ENCODE measurements around the gene PRSS36.

The PRSS36 gene

GRCh38 chr16:31134091-31134571, 15.7 kb downstream of the PRSS36 start:
- Histone ChIP-seq H3K27ac (replicated peaks) (peak overlapping the region; percentile 34), H3K27me3 (ENCODE audit: insufficient read depth, poor library complexity, severe bottlenecking) (no peaks in the 10 kb centered on the region), H3K4me3 (replicated peaks; ENCODE audit: insufficient read depth, low read length) (no peak overlapping the region)
- no peak for TF ChIP-seq GABPA (IDR thresholded peaks at IDR 0.05; ENCODE audit: low read depth)
- TF ChIP-seq POLR2AphosphoS5 (IDR thresholded peaks at IDR 0.05; ENCODE audit: low read depth): no peak
- TF ChIP-seq CTCF (IDR thresholded peaks at IDR 0.05; ENCODE audit: insufficient read depth, low read length): no peak
- TF ChIP-seq SPI1 (IDR thresholded peaks at IDR 0.05; ENCODE audit: borderline replicate concordance, low read depth): no peak
- no peak for TF ChIP-seq REST (IDR thresholded peaks at IDR 0.05; ENCODE audit: insufficient replicate concordance, low read depth)
- DNase-seq (ENCODE audit: low read depth in 1 of 2, low spot score in 1 of 2): peak; percentile 32 to 61

- Histone ChIP-seq H3K27ac (replicated peaks) (no peak overlapping the region), H3K4me3 (replicated peaks; ENCODE audit: insufficient read depth, low read length) (no peak overlapping the region), H3K27me3 (ENCODE audit: insufficient read depth, poor library complexity, severe bottlenecking) (no peaks in the 10 kb centered on the region)
- DNase-seq (ENCODE audit: low read depth in 1 of 2, low spot score in 1 of 2): no peak
- no peak for TF ChIP-seq POLR2AphosphoS5 (IDR thresholded peaks at IDR 0.05; ENCODE audit: low read depth)
Measured at GRCh38 chr16:31133046-31133501, 16.8 kb downstream of the PRSS36 start.

- Histone ChIP-seq H3K4me3 (replicated peaks; ENCODE audit: insufficient read depth, low read length) (no peak overlapping the region), H3K27me3 (ENCODE audit: insufficient read depth, poor library complexity, severe bottlenecking) (no peaks in the 10 kb centered on the region), H3K27ac (replicated peaks) (no peak overlapping the region)
- DNase-seq (ENCODE audit: low read depth in 1 of 2, low spot score in 1 of 2): no peak
- TF ChIP-seq POLR2AphosphoS5 (IDR thresholded peaks at IDR 0.05; ENCODE audit: low read depth) (0 out of 2 replicates have a peak, but pooled peaks have one; percentile 26), GABPA (IDR thresholded peaks at IDR 0.05; ENCODE audit: low read depth) (no peak)
Measured at GRCh38 chr16:31132303-31132979, 17.4 kb downstream of the PRSS36 start.

GRCh38 chr16:31131841-31132271, 18.0 kb downstream of the PRSS36 start:
- no peak for DNase-seq (ENCODE audit: low read depth in 1 of 2, low spot score in 1 of 2)
- no peaks in the 10 kb centered on the region for H3K27me3 ChIP-seq (ENCODE audit: insufficient read depth, poor library complexity, severe bottlenecking)
- H3K27ac ChIP-seq (replicated peaks): no peak overlapping the region
- no peak overlapping the region for H3K4me3 ChIP-seq (replicated peaks; ENCODE audit: insufficient read depth, low read length)
- TF ChIP-seq SPI1 (IDR thresholded peaks at IDR 0.05; ENCODE audit: borderline replicate concordance, low read depth): no peak
- TF ChIP-seq CTCF (IDR thresholded peaks at IDR 0.05; ENCODE audit: insufficient read depth, low read length): no peak
- no peak for TF ChIP-seq POLR2AphosphoS5 (IDR thresholded peaks at IDR 0.05; ENCODE audit: low read depth)
- no peak for TF ChIP-seq REST (IDR thresholded peaks at IDR 0.05; ENCODE audit: insufficient replicate concordance, low read depth)
- TF ChIP-seq GABPA (IDR thresholded peaks at IDR 0.05; ENCODE audit: low read depth): no peak

All from HL-60 (cell line).